Muscle layer of duodenum (tissue), 2 donors: ENCODE results near the gene ADAM12.

ENCODE experiments used
- H3K27ac ChIP-seq: one replicate; pipeline ENCODE4 v1.7.0; 2013; ENCODE audit warnings: mild to moderate bottlenecking, low read length
- H3K27me3 ChIP-seq: one replicate; pipeline ENCODE4 v1.7.0; 2013; ENCODE audit warnings: low read depth, mild to moderate bottlenecking, control low read depth, low read length
- H3K36me3 ChIP-seq, 2 donors: one replicate each; pipeline ENCODE4 v1.7.0; 2013; ENCODE audit warnings: low read length in 2 of 2, control low read depth in 1 of 2, mild to moderate bottlenecking in 1 of 2; ENCODE audit not compliant: insufficient read depth in 2 of 2, control insufficient read depth in 1 of 2
- H3K4me1 ChIP-seq, 2 donors: one replicate each; pipeline ENCODE4 v1.7.0; 2013; ENCODE audit warnings: low read length in 2 of 2, mild to moderate bottlenecking in 2 of 2, control low read depth in 1 of 2, moderate library complexity in 1 of 2; ENCODE audit not compliant: insufficient read depth in 2 of 2, control insufficient read depth in 1 of 2
- H3K4me3 ChIP-seq, 2 donors: one replicate each; pipeline ENCODE4 v1.7.0; 2013; ENCODE audit warnings: low read length in 2 of 2, low read depth in 1 of 2, mild to moderate bottlenecking in 1 of 2
- H3K9me3 ChIP-seq, 2 donors: one replicate each; pipeline ENCODE4 v1.7.0; 2013; ENCODE audit warnings: low read length in 2 of 2, control low read depth in 1 of 2, mild to moderate bottlenecking in 1 of 2; ENCODE audit not compliant: control insufficient read depth in 1 of 2
- donor health status: healthy.

Gene ADAM12

GRCh38 chr10:126127481-126128029, 260.7 kb downstream of the ADAM12 start:
- Histone ChIP-seq H3K27me3 (no peaks in the 10 kb centered on the region), H3K36me3 (no peaks in the 10 kb centered on the region), H3K27ac (no peak overlapping the region), H3K4me3 (no peak overlapping the region), H3K4me1 (no peaks in the 10 kb centered on the region), H3K9me3 (no peaks in the 10 kb centered on the region)

- no peaks in the 10 kb centered on the region for H3K36me3 ChIP-seq
- no peaks in the 10 kb centered on the region for H3K9me3 ChIP-seq
- H3K4me3 ChIP-seq = no peak overlapping the region
- no peaks in the 10 kb centered on the region for H3K27me3 ChIP-seq
- no peak overlapping the region for H3K27ac ChIP-seq
- no peaks in the 10 kb centered on the region for H3K4me1 ChIP-seq
Observed at GRCh38 chr10:126126866-126127265, 261.4 kb downstream of the ADAM12 start.

GRCh38 chr10:126126023-126126422, 262.3 kb downstream of the ADAM12 start:
- H3K27ac ChIP-seq = no peak overlapping the region
- H3K9me3 ChIP-seq = no peaks in the 10 kb centered on the region
- no peak overlapping the region for H3K4me3 ChIP-seq
- H3K27me3 ChIP-seq = no peaks in the 10 kb centered on the region
- H3K36me3 ChIP-seq = no peaks in the 10 kb centered on the region
- no peaks in the 10 kb centered on the region for H3K4me1 ChIP-seq

DNA sequence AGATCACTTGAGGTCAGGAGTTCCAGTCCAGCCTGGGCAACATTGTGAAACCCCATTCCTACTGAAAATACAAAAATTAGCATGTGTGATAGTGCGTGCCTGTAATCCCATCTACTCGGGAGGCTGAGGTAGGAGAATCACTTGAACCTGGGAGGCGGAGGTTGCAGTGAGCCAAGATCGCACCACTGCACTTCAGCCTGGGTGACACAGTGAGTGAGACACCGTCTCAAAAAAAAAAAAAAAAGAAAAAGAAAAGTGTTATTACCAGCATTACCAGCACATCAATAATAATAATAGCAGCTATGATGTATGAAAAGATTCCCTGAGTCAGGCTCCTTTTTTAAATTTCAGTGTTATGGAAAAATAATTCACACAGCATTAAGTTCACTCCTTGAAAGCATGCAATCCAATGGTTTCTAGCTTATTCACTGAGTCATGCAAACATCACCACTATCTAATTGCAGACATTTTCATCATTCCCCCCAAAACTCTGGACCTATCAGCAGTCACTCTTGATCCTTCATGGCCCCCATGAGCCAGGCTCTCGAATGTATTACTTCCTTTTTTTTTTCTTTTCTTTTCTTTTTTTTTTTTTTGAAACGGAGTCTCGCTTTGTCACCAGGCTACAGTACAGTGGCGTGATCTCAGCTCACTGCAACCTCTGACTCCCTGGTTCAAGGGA, 263.5 kb downstream of the ADAM12 start:
- no peaks in the 10 kb centered on the region for H3K9me3 ChIP-seq

GRCh38 chr10:126124046-126124445, 264.2 kb downstream of the ADAM12 start:
- Histone ChIP-seq H3K27me3 (no peaks in the 10 kb centered on the region), H3K4me3 (no peak overlapping the region), H3K9me3 (no peaks in the 10 kb centered on the region), H3K27ac (no peak overlapping the region), H3K36me3 (no peaks in the 10 kb centered on the region), H3K4me1 (no peaks in the 10 kb centered on the region)

More for the DNA sequence above, 263.5 kb downstream of the ADAM12 start:
- Histone ChIP-seq H3K36me3 (no peaks in the 10 kb centered on the region), H3K27me3 (no peaks in the 10 kb centered on the region), H3K27ac (no peak overlapping the region), H3K4me1 (no peaks in the 10 kb centered on the region), H3K4me3 (no peak overlapping the region)

GRCh38 chr10:126123466-126123865, 264.8 kb downstream of the ADAM12 start:
- no peaks in the 10 kb centered on the region for H3K4me1 ChIP-seq
- H3K36me3 ChIP-seq = no peaks in the 10 kb centered on the region
- H3K4me3 ChIP-seq = no peak overlapping the region
- no peaks in the 10 kb centered on the region for H3K27me3 ChIP-seq
- H3K27ac ChIP-seq = no peak overlapping the region
- no peaks in the 10 kb centered on the region for H3K9me3 ChIP-seq

DNA sequence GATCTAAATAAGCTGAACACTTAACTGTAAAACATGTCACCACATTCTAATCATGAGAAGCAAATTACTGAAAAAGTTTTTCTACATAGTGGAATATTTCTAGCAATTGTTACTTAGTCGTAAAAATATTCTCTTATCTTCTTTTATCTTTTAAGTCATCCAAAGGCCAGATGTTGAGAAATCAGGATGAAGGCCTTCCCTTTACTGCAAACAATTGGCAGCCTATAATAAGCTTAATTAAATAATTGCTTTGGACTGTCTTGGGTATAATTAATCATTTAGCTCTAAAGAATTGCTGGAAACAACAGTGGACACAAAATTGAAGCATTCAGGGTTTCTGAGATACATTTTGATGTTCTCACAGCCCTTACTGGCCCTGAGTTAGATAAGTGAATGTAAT, 265.4 kb downstream of the ADAM12 start:
- Histone ChIP-seq H3K4me3 (no peak overlapping the region), H3K36me3 (no peaks in the 10 kb centered on the region), H3K27ac (no peak overlapping the region), H3K27me3 (no peaks in the 10 kb centered on the region), H3K9me3 (no peaks in the 10 kb centered on the region), H3K4me1 (no peaks in the 10 kb centered on the region)

- Histone ChIP-seq H3K27me3 (no peaks in the 10 kb centered on the region), H3K36me3 (no peaks in the 10 kb centered on the region), H3K4me1 (no peaks in the 10 kb centered on the region), H3K9me3 (peaks cover 0 to 4% of the 10 kb centered on the region in 2 donors), H3K27ac (no peak overlapping the region), H3K4me3 (no peak overlapping the region)
Observed at GRCh38 chr10:126119599-126119998, 268.7 kb downstream of the ADAM12 start.

DNA sequence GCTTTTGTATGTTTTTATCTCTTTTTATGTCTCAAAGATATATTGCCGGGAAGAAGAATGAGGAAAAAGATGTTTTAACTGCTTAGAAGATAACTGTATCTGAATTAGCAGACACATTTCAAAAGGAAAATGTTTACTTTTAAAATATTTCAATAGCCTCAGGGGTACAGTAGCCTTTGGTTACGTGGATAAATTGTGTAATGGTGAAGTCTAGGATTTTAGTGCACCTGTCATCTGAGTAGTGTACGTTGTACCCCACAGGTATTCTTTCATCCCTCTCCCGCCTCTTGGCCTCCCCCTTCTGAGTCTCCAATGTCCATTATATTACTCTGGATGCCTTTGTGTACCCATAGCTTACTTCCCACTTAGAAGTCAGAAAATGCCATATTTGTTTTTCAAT, 269.8 kb downstream of the ADAM12 start:
- no peaks in the 10 kb centered on the region for H3K36me3 ChIP-seq
- no peak overlapping the region for H3K4me3 ChIP-seq
- H3K4me1 ChIP-seq = no peaks in the 10 kb centered on the region
- H3K27me3 ChIP-seq = no peaks in the 10 kb centered on the region
- no peak overlapping the region for H3K27ac ChIP-seq
- peaks cover 0 to 4% of the 10 kb centered on the region in 2 donors for H3K9me3 ChIP-seq

DNA sequence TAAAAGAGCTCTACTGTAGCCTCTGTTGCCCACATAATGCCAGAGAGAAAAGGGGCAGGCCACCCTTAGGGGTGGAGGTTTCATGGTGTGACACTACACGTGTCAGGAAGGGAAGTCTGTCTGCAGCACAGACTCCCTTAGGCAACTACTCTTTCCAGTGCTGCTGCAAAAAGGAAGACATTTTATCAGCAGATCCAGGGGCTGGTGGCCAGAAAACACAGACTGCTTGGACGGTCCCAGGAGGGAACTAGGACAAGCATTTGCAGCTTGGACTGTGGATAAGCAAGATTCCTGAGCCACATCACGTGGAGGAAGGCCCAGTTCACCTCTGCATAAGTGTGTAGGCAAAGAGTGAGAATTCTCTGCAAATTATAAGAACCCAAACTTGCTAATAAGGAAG, 271.1 kb downstream of the ADAM12 start:
- no peak overlapping the region for H3K4me3 ChIP-seq

GRCh38 chr10:126115886-126116285, 272.4 kb downstream of the ADAM12 start:
- H3K4me3 ChIP-seq = no peak overlapping the region

More for the DNA sequence above, 271.1 kb downstream of the ADAM12 start:
- Histone ChIP-seq H3K27ac (no peak overlapping the region), H3K36me3 (no peaks in the 10 kb centered on the region), H3K27me3 (no peaks in the 10 kb centered on the region), H3K4me1 (no peaks in the 10 kb centered on the region), H3K9me3 (peaks cover 0 to 4% of the 10 kb centered on the region in 2 donors)

More at GRCh38 chr10:126115886-126116285, 272.4 kb downstream of the ADAM12 start:
- Histone ChIP-seq H3K4me1 (no peaks in the 10 kb centered on the region), H3K27me3 (no peaks in the 10 kb centered on the region), H3K36me3 (no peaks in the 10 kb centered on the region), H3K27ac (no peak overlapping the region), H3K9me3 (peaks cover 0 to 4% of the 10 kb centered on the region in 2 donors)
